GM23248 (cell line): ENCODE measurements around the gene CYS1.

ENCODE experiments used
- EZH2 ChIP-seq: fragments of 200-600 bp; sonication (generic); IDR thresholded peaks from 2 replicates; pipeline ENCODE4 v1.6.1; 2018; ENCODE audit warnings: antibody characterized with exemption, mild to moderate bottlenecking; ENCODE audit not compliant: insufficient read depth, poor library complexity, severe bottlenecking
- EZH2phosphoT487 ChIP-seq: fragments of 200-600 bp; sonication (generic); IDR thresholded peaks from 2 replicates; pipeline ENCODE4 v1.6.1; 2018; ENCODE audit warnings: antibody characterized with exemption, moderate library complexity, mild to moderate bottlenecking, low read depth; ENCODE audit not compliant: insufficient read depth

GRCh38 chr2:10075101-10075500 is 5.1 kb downstream of the CYS1 start:
- TF ChIP-seq EZH2 (no peak), EZH2phosphoT487 (no peak)
